GM19455 (cell line): Measurements from ENCODE around the gene EPB41L4B.

Experiments used
- ATAC-seq: cut with Tn5 transposase; IDR thresholded peaks from one replicate; pipeline ENCODE4 v1.9.1; 2021; ENCODE audit not compliant: unreplicated experiment

The EPB41L4B gene

GRCh38 chr9:109321727-109322126 lies 868 bp upstream of the EPB41L4B start:
- no peak for ATAC-seq

GRCh38 chr9:109320331-109320741 lies 523 bp downstream of the EPB41L4B start:
- ATAC-seq: peak; percentile 33

GRCh38 chr9:109319626-109320241 lies 1.1 kb downstream of the EPB41L4B start:
- ATAC-seq: peak; percentile 10

- ATAC-seq: no peak
Observed at GRCh38 chr9:109319017-109319625, 1.7 kb downstream of the EPB41L4B start.

- no peak for ATAC-seq
Observed at GRCh38 chr9:109317979-109318741, 2.7 kb downstream of the EPB41L4B start.

- ATAC-seq: no peak
Observed at GRCh38 chr9:109317311-109317978, 3.4 kb downstream of the EPB41L4B start.

GRCh38 chr9:109316207-109316640 lies 4.6 kb downstream of the EPB41L4B start:
- no peak for ATAC-seq

- ATAC-seq: no peak
Observed at GRCh38 chr9:109315480-109316206, 5.2 kb downstream of the EPB41L4B start.

- no peak for ATAC-seq
Observed at GRCh38 chr9:109314011-109314531, 6.8 kb downstream of the EPB41L4B start.

GRCh38 chr9:109313351-109313750 lies 7.5 kb downstream of the EPB41L4B start:
- no peak for ATAC-seq

- ATAC-seq: no peak
Observed at GRCh38 chr9:109312783-109313182, 8.1 kb downstream of the EPB41L4B start.

GRCh38 chr9:109311731-109312130 lies 9.1 kb downstream of the EPB41L4B start:
- no peak for ATAC-seq

- no peak for ATAC-seq
Observed at GRCh38 chr9:109311286-109311685, 9.6 kb downstream of the EPB41L4B start.

GRCh38 chr9:109310486-109310901 lies 10.4 kb downstream of the EPB41L4B start:
- no peak for ATAC-seq

GRCh38 chr9:109309282-109309681 lies 11.6 kb downstream of the EPB41L4B start:
- ATAC-seq: no peak

- no peak for ATAC-seq
Observed at GRCh38 chr9:109307380-109308240, 13.2 kb downstream of the EPB41L4B start.

- ATAC-seq: no peak
Observed at GRCh38 chr9:109305801-109306200, 15.1 kb downstream of the EPB41L4B start.

- no peak for ATAC-seq
Observed at GRCh38 chr9:109304347-109304746, 16.5 kb downstream of the EPB41L4B start.

- ATAC-seq: no peak
Observed at GRCh38 chr9:109303900-109304299, 17.0 kb downstream of the EPB41L4B start.

- no peak for ATAC-seq
Observed at GRCh38 chr9:109302606-109303005, 18.3 kb downstream of the EPB41L4B start.
